ENCODE measurements around the gene CALN1.
A peak's percentile ranks its signal among the peaks of the same experiment; 100 is the strongest.

The CALN1 gene

GRCh38 chr7:72017756-72018155, 394.4 kb downstream of the CALN1 start:
- TF ChIP-seq CTCF (IDR thresholded peaks at IDR 0.05; ENCODE audit: control insufficient read depth, extremely low read depth, insufficient read depth) = no peak
- DNase-seq (ENCODE audit: low read depth) = no peak
- H3K4me3 ChIP-seq (ENCODE audit: low read depth, low read length) = no peak overlapping the region

- H3K4me3 ChIP-seq (ENCODE audit: low read depth, low read length) = no peak overlapping the region
- TF ChIP-seq CTCF (IDR thresholded peaks at IDR 0.05; ENCODE audit: control insufficient read depth, extremely low read depth, insufficient read depth) = no peak
Observed at GRCh38 chr7:72016574-72016973, 395.6 kb downstream of the CALN1 start.

GRCh38 chr7:72015136-72015535, 397.0 kb downstream of the CALN1 start:
- TF ChIP-seq CTCF (IDR thresholded peaks at IDR 0.05; ENCODE audit: control insufficient read depth, extremely low read depth, insufficient read depth) = no peak
- peak; percentile 2 for DNase-seq (ENCODE audit: low read depth)
- no peak overlapping the region for H3K4me3 ChIP-seq (ENCODE audit: low read depth, low read length)

More at GRCh38 chr7:72016574-72016973, 395.6 kb downstream of the CALN1 start:
- no peak for DNase-seq (ENCODE audit: low read depth)

GRCh38 chr7:72007018-72007417, 405.1 kb downstream of the CALN1 start:
- no peak for TF ChIP-seq CTCF (IDR thresholded peaks at IDR 0.05; ENCODE audit: control insufficient read depth, extremely low read depth, insufficient read depth)
- no peak for DNase-seq (ENCODE audit: low read depth)
- no peak overlapping the region for H3K4me3 ChIP-seq (ENCODE audit: low read depth, low read length)

GRCh38 chr7:72003236-72003635, 408.9 kb downstream of the CALN1 start:
- DNase-seq (ENCODE audit: low read depth) = no peak
- TF ChIP-seq CTCF (IDR thresholded peaks at IDR 0.05; ENCODE audit: control insufficient read depth, extremely low read depth, insufficient read depth) = no peak
- no peak overlapping the region for H3K4me3 ChIP-seq (ENCODE audit: low read depth, low read length)

GRCh38 chr7:71996141-71996540, 416.0 kb downstream of the CALN1 start:
- no peak overlapping the region for H3K4me3 ChIP-seq (ENCODE audit: low read depth, low read length)
- TF ChIP-seq CTCF (IDR thresholded peaks at IDR 0.05; ENCODE audit: control insufficient read depth, extremely low read depth, insufficient read depth) = no peak

GRCh38 chr7:71995111-71995510, 417.0 kb downstream of the CALN1 start:
- H3K4me3 ChIP-seq (ENCODE audit: low read depth, low read length) = no peak overlapping the region
- DNase-seq (ENCODE audit: low read depth) = no peak
- no peak for TF ChIP-seq CTCF (IDR thresholded peaks at IDR 0.05; ENCODE audit: control insufficient read depth, extremely low read depth, insufficient read depth)

More at GRCh38 chr7:71996141-71996540, 416.0 kb downstream of the CALN1 start:
- DNase-seq (ENCODE audit: low read depth) = no peak
